Type B pancreatic cell (in vitro differentiated cells): ENCODE data around the gene NMRAL1. TPM values are rescaled to one million over a fixed set of nuclear protein-coding genes. Genes with fewer than 3 reads are reported as not detected.

Experiments used
- DNase-seq: peaks from one replicate; pipeline ENCODE4 v3.0.0; 2021; ENCODE audit warnings: mixed read lengths; ENCODE audit not compliant: unreplicated experiment; ENCODE audit errors: extremely low spot score
- H3K27ac Mint-ChIP-seq: 2 replicates; pipeline ENCODE4 v1.8.0; 2021; ENCODE audit warnings: mild to moderate bottlenecking, mixed read lengths
- H3K27me3 Mint-ChIP-seq: 2 replicates; pipeline ENCODE4 v1.8.0; 2021; ENCODE audit warnings: mixed read lengths
- H3K36me3 Mint-ChIP-seq: 2 replicates; pipeline ENCODE4 v1.8.0; 2021; ENCODE audit warnings: mixed read lengths
- H3K4me1 Mint-ChIP-seq: one replicate; pipeline ENCODE4 v1.8.0; 2021; ENCODE audit warnings: mixed read lengths; ENCODE audit not compliant: unreplicated experiment
- H3K4me3 Mint-ChIP-seq: 2 replicates; pipeline ENCODE4 v1.8.0; 2021; ENCODE audit warnings: mild to moderate bottlenecking, mixed read lengths
- H3K9me3 Mint-ChIP-seq: 2 replicates; pipeline ENCODE4 v1.8.0; 2021; ENCODE audit warnings: mixed read lengths
- CTCF ChIP-seq: fragments of 200-600 bp; sonication (generic); conservative IDR thresholded peaks from 2 replicates; pipeline ENCODE4 v1.5.0; 2021; ENCODE audit warnings: antibody characterized with exemption, mild to moderate bottlenecking
- total RNA-seq: library from RNA; stranded (reverse); gene quantifications from 2 replicates; pipeline ENCODE4 v1.2.1, GENCODE V29; 2021; ENCODE audit warnings: low replicate concordance

Gene NMRAL1
- total RNA-seq, 1 donor from 2014 or later: 49.1 TPM

- Mint-ChIP-seq H3K36me3 (no peaks in the 10 kb centered on the region), H3K4me3 (no peak overlapping the region), H3K4me1 (peaks cover 17% of the 10 kb centered on the region), H3K27ac (no peak overlapping the region), H3K27me3 (peaks cover 3% of the 10 kb centered on the region), H3K9me3 (no peaks in the 10 kb centered on the region)
- no peak for DNase-seq
- TF ChIP-seq CTCF: no peak
Observed at GRCh38 chr16:4412854-4413253, 61.6 kb downstream of the NMRAL1 start.

- Mint-ChIP-seq H3K27ac (no peak overlapping the region), H3K4me1 (peaks cover 17% of the 10 kb centered on the region), H3K36me3 (no peaks in the 10 kb centered on the region), H3K27me3 (peaks cover 3% of the 10 kb centered on the region), H3K4me3 (no peak overlapping the region), H3K9me3 (no peaks in the 10 kb centered on the region)
- DNase-seq: no peak
- TF ChIP-seq CTCF: no peak
Observed at GRCh38 chr16:4412159-4412558, 62.3 kb downstream of the NMRAL1 start.

Other genes with a start within 250 kb of the NMRAL1 start
- 1.2 TPM in 1 of 2 replicates, not detected in the other for gene SRL, start 232.5 kb downstream of the NMRAL1 start, total RNA-seq
- 11.8 and 27.0 TPM in 2 replicates for gene TFAP4, start 201.6 kb downstream of the NMRAL1 start, total RNA-seq
- 13.1 and 23.0 TPM in 2 replicates for gene GLIS2, start 158.6 kb downstream of the NMRAL1 start, total RNA-seq
- 30.5 and 39.3 TPM in 2 replicates for gene PAM16, start 123.3 kb downstream of the NMRAL1 start, total RNA-seq
- gene VASN, start 102.8 kb downstream of the NMRAL1 start, total RNA-seq: 9.7 and 29.0 TPM in 2 replicates
- 32.3 and 41.4 TPM in 2 replicates for gene CORO7, start 58.0 kb downstream of the NMRAL1 start, total RNA-seq
- 43.9 and 46.5 TPM in 2 replicates for gene DNAJA3, start 48.8 kb downstream of the NMRAL1 start, total RNA-seq
- 37.8 and 46.2 TPM in 2 replicates for gene HMOX2, start 1.8 kb upstream of the NMRAL1 start, total RNA-seq
- gene CDIP1, start 64.1 kb upstream of the NMRAL1 start, total RNA-seq: 19.2 and 41.3 TPM in 2 replicates
- gene C16orf96, start 81.7 kb upstream of the NMRAL1 start, total RNA-seq: 0.14 and 0.43 TPM in 2 replicates
- gene UBALD1, start 140.3 kb upstream of the NMRAL1 start, total RNA-seq: 49.2 and 85.9 TPM in 2 replicates
- gene MGRN1, start 150.2 kb upstream of the NMRAL1 start, total RNA-seq: 87.9 and 88.6 TPM in 2 replicates
- gene NUDT16L1, start 218.9 kb upstream of the NMRAL1 start, total RNA-seq: 36.7 and 37.7 TPM in 2 replicates